GM13976 (cell line): ENCODE results near the gene TEKT5.

ENCODE experiments used
- DNase-seq: peaks from one replicate; pipeline ENCODE4 v3.0.0; 2012; ENCODE audit warnings: low spot score
- in situ Hi-C: fragments of 300-500 bp; cut with MboI; formaldehyde crosslinking; loops from one replicate; pipeline ENCODE4 v1.12.0; 2022; ENCODE audit warnings: low sequenced_read_pairs, mixed read lengths, inconsistent platforms; ENCODE audit not compliant: unreplicated experiment
- TF ChIP-seq, protein P1 (sequence below): IDR thresholded peaks from 2 replicates; pipeline ENCODE4 v1.5.1; 2012; ENCODE audit warnings: borderline replicate concordance, mild to moderate bottlenecking; ENCODE audit not compliant: insufficient read depth; ENCODE audit errors: extremely low read depth, missing control alignments, control extremely low read depth

TEKT5 gene

DNA sequence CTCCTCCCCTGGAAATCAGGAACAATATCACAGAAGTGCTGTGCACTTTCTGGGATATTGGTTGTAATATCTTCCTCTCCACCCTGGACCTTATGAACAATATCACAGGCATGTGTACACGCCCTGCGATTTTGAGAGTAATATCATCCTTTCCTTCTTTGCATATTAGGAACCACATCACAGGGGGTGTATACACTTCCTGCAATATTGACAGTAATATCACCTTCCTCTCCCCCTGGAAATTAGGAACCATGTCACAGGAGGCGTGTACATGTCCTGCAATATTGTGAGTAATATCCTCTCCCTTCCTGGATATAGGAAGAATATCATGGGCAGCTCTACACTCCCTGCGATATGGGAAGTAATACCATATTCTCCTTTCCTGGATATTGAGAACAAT lies 14.2 kb upstream of the TEKT5 start:
- no peak for DNase-seq
- TF ChIP-seq, protein P1, sequence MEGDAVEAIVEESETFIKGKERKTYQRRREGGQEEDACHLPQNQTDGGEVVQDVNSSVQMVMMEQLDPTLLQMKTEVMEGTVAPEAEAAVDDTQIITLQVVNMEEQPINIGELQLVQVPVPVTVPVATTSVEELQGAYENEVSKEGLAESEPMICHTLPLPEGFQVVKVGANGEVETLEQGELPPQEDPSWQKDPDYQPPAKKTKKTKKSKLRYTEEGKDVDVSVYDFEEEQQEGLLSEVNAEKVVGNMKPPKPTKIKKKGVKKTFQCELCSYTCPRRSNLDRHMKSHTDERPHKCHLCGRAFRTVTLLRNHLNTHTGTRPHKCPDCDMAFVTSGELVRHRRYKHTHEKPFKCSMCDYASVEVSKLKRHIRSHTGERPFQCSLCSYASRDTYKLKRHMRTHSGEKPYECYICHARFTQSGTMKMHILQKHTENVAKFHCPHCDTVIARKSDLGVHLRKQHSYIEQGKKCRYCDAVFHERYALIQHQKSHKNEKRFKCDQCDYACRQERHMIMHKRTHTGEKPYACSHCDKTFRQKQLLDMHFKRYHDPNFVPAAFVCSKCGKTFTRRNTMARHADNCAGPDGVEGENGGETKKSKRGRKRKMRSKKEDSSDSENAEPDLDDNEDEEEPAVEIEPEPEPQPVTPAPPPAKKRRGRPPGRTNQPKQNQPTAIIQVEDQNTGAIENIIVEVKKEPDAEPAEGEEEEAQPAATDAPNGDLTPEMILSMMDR, result no peak
- in situ Hi-C loops, result no loop called here

DNA sequence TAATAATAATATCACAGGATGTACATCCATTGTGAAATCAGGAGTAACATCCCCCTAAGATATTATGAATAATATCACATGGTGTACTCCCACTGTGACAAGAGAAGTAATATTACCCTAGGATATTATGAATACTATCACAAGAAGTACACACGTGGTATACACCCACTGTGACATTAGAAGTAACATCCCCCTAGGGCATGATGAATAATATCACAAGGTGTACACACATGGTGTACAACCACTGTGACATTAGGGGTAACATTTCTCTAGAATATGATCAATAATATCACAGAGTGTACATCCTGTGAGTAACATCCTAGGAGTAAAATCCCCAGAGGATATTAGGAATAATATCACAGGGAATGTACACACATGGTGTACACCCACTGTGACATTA lies 5.0 kb upstream of the TEKT5 start:
- DNase-seq, result no peak
- in situ Hi-C loops, result no loop called here
- TF ChIP-seq, protein P1, result no peak

DNA sequence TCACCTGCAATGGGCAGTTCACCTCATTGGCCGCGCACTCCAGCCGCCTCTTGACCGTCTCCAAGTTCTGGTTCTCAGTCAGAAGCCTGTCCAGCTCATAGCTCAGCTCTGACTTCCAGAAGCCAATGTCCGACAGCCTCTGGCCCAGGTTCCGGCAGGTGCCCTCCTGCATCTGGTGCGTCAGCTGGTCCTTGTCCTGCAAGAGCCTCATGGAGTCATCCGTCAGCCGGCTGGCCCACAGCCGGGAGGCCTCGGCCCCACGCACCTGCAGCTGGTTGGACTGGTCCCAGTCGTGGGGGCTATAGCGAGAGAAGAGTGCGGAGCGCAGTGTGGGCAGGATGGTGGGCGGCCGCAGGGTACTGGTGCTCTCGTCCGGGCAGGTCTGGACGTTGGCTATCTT lies 424 bp downstream of the TEKT5 start:
- in situ Hi-C loops, result no loop called here
- no peak for DNase-seq
- TF ChIP-seq, protein P1, result no peak

DNA sequence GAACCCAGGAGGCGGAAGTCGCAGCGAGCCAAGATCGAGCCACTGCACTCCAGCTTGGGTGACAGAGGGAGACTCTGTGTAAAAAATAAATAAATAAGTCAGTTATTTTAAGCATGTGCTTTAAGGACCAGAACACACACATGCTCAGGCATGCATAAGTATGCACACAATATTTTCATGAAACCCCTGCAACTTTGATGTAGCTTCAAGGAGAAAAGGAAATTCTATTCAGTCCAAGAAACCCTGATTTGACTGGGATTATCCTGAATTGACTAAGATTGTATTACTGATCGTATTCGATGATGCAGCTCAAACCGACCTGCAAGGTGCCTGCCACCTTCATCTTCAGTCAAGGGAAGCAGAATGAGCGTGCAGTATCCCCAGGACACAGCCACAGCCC lies 841 bp downstream of the TEKT5 start:
- peak; percentile 13 for DNase-seq
- in situ Hi-C loops, result no loop called here
- TF ChIP-seq, protein P1, result no peak

DNA sequence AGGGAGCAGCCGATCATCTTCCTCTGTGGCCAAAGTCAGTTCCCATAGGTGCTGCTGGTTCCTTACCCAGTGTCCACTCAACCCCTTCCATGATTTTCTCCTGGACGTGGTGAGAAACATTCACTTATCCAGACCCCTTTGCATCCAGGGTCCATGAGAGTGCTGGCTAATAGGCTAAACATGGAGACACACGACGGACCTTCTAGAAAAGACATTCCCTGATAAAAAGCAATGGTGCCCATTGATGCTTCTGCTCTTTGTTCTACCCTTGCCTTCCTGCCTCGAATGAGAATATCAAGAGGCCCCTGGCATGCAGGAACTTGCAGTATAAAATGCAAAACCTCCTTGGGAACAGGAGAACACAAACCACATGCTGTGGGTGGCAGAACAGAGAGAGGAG lies 2.3 kb downstream of the TEKT5 start:
- DNase-seq, result no peak
- TF ChIP-seq, protein P1, result no peak
- in situ Hi-C loops, result no loop called here

DNA sequence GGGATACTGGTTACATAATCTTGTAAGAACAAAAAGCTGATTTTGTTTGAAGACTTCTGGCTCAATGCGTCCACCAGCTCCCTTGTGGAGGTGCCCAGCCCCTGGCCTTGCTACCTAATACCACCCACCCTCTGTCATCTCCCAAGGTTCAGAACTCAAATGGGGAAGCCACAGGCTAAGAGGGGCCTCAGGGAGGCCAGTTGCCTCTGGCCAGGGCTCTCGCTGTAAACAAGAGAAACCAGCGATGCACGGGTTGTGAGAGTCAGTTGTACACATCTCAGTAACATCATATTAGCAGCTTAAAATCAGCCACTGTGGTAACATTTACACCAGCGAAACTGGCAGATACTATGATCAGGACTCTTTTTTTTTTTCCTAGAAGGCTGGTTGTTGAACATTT lies 6.0 kb downstream of the TEKT5 start:
- in situ Hi-C loops, result no loop called here
- DNase-seq, result no peak

More for the DNA sequence above, 6.0 kb downstream of the TEKT5 start:
- TF ChIP-seq, protein P1, result no peak
